Esophagus (tissue), 2 donors: ENCODE results near the gene GNG11. TPM values are rescaled to one million over a fixed set of nuclear protein-coding genes. Genes with fewer than 3 reads are reported as not detected.

Experiments used
- polyA plus RNA-seq, 2 donors: library from polyadenylated mRNA; stranded (reverse); fragments of 200-250 nt; gene quantifications; one replicate each; pipeline ENCODE4 v1.2.3, GENCODE V29; 2013
- donor health status: healthy with polysubstance abuse.
- donor health status: Bipolar disorder and iron deficiency.

GNG11 gene
- polyA plus RNA-seq, 2 donors, result 5.7 to 6.9 TPM

Other genes starting within 250 kb of the GNG11 start
- gene TFPI2, start 31.0 kb upstream of the GNG11 start, polyA plus RNA-seq, result under 1 TPM; 0.38 to 0.39 TPM
- gene GNGT1, start 15.2 kb upstream of the GNG11 start, polyA plus RNA-seq, result not detected
- 10 to 100 TPM; 11.6 to 15.9 TPM for gene BET1, start 82.6 kb downstream of the GNG11 start, polyA plus RNA-seq